Fibroblast of skin of abdomen (primary cell): Measurements from ENCODE around the gene CDK5RAP2.
A peak's percentile ranks its signal among the peaks of the same experiment; 100 is the strongest.

ENCODE experiments used
- DNase-seq: peaks from one replicate; pipeline ENCODE4 v3.0.0-alpha.2; 2013

CDK5RAP2 gene

DNA sequence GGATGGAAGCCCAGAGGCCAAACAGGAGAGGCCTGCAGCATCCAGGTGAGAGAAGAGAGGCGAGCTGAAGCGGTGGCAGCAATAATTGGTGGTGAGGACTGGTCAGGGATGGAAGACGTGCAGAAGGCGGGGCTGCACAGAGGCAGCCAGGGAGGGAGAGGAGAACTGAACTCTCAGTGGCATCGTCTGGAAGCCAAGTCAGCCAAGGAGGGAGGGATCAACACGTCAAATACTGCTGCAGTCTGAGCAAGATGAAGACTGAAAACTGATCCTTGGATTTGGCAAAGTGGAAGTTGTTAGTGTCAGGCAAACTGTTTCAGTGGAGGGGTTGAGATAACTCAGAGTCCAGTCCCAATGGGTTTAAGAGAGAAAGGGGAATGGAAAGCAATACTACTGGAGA, 145.4 kb downstream of the CDK5RAP2 start:
- peak; percentile 55 for DNase-seq

DNA sequence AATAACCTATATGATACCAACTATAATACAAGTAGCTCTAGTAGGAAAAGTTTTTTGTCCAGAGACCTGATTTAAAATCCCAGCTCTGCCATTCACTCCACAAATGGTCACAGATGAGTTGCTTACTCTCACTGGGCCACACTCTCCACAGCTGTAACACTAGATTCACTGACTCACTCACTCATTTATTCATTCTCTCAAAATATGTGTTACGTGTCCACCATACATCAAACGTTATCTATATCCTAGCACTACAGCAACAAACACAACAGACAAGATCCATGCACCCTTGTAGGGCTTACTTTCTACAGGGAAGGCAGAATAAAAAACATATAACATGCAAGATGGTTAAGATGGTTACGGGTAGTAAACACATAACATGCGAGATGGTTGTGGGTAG, 146.3 kb downstream of the CDK5RAP2 start:
- no peak for DNase-seq

DNA sequence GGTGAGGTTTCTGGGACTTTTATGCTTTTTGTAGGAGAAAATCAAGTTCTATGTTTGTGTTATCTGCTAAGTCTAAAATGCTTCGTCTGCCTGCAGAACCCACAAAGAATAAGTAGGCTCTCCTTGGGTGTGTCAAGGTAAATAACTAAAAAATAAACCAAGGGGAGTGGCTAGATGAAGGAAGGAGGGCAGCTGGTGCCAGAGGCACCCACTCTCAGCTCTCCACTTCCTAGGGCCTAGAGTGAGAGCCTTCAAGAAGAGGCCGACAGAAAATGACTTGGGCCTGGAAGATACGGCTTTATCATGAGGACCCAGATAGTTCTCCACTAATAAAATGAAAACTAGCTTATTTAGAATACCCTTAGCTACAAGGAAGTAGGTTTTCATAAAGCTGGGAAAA, 147.4 kb downstream of the CDK5RAP2 start:
- DNase-seq, result no peak

DNA sequence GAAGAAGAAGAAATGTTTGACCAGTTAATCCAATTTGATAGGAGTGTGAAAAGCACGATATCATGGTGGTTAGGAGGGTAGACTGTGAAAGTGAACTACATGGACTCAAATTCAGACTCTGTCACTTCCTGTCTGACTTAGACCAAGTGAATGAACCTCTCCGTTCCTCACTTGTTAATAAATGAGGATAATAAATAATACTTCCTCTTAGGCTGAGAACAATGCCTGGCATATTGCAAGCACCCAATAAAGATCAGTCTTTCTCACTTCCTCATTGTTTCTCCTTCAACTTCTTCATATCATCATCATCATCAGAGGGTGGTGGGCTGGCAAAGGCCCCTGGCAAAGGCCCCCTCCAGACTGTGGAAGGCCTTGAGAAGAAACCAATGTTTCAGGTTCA, 148.7 kb downstream of the CDK5RAP2 start:
- DNase-seq, result no peak

DNA sequence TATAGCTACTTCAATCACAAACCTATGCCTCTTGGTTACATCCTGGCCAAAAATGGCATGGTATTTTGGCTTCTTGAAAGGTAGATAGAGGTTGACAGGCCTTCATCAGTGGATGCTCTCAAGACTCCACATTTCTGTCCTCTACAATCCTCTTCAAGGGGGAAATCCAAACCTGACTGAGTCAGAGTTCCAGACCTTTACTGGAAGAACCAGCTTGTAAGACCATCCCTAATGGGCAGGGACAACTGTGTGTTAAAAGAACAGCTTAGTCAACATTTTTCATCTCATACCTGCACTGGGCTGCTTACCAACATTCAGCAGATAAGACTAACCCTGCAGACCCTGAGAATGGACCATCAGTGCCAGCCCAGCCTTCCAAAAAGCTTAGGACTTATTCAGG, 155.7 kb downstream of the CDK5RAP2 start:
- DNase-seq, result no peak

DNA sequence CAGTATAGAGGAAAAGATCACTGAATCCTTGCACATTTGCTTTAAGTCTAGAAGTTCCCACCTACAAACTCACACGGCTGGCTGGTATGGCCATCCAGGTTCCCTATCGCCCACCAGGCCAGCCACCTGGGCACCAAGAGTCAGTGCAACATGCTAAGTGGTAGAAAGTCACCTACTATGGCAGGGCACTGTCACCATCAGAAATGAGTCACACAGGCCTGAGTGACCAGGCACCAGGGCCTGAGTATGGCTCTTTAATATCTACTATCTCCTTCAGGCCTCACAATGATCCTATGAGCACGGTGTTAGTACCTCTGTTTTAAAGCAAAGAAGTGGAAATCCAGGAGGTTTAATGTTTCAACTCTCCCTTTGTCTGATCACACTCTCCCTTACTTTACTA, 156.2 kb downstream of the CDK5RAP2 start:
- no peak for DNase-seq

DNA sequence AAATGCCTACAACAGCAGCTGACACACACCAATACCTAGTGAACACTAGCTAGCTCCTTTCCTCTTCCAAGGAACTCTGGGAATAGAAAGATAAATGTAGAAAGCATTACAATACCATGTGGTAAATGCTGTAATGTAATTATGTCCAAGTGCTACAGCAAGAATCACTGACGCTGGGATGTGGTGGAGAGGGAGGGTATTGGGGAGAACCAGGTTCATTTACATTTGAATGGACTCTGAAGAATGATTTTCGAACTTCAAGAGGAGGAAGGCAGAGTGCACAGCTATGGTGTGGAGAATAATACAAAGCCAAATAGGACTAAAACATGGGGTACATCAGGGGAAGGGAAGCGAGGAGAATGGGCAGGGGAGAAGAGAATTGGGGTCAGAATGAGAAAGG, 158.0 kb downstream of the CDK5RAP2 start:
- DNase-seq, result no peak

DNA sequence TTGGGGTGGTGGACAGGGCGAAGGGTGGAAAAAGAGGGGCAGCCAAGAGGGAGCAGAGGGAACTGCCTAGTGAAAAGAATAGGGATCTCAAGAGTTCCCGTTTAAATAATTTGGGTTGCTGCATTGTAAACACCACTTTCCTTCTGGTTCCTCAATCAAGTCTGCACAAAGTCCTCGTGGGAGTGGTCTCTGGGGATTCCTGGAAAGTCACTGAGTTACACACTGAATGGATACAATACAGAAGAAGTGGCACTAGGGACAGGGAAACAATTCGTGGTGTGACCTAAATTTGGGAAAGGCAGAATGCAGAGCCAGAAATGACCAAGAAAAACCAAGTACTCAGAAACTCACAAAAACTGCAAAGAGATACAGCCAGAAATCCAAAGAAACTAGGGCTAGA, 161.7 kb downstream of the CDK5RAP2 start:
- DNase-seq, result no peak

DNA sequence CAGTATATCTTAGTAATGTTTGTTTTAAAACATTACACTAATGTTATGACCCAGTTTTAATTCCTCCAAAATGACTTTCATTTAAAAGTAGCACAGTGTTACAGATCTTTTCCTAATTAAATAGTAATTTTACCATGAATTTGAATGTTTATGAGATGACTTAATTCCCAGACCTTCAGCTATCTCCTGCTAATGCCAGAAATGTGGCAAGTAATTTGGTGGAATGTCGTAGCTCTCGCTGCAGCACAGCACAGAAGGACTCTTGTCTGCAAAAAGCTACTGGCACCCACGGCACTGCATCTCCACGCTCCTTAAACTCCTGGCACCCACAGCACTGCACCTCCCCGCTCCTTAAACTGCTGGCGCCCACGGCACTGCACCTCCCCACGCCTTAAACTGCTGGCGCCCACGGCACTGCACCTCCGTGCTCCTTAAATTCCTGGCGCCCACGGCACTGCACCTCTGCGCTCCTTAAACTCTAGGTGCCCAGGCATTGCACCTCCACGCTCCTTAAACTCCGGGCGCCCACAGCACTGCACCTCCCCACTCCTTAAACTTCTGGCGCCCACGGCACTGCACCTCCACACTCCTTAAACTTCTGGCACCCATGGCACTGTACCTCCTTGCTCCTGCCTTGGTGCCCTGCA, 163.1 kb downstream of the CDK5RAP2 start:
- peak; percentile 25 for DNase-seq

DNA sequence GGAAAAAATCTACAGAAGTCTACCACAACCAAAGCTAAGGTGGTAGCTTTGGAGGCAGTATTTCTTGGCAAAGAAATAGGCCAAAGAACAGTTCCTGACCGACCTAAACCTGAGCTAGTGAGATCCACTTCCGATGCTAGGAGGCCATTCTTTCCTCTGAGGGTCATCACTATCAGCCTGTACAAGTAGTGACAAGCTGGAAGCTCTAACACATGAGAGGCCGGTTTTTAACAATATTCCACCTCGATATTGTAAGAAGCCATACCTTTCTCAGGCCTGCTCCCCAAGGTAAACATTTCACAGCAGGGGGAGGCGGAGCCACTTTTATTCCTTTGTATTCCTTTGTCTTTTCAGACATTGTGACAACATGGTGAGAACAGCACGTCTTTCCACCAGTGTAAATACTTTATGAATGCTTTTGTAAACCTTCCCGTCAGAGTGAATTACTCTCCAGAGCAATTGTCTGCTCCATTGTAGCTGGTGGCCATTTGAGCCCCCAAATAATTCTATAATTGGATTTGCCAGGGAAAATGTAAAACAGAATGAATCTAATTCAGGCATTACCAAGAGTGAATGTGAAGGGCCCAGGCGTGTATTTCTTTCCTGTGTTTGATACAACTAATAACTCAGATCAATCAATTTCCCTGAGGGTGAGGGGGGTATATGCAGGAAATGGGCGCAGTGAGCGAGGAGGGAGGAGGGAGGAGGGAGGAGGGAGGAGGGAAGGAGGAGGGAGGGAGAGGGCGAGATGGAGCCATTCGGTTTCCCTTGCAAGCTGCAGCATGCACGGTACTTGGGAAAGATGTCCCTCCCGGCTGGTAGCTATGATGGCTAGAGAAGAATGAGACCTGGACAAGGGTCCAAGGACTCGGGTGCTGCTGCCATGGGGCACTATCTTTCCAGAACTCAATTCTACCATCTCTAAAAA, 166.6 kb downstream of the CDK5RAP2 start:
- no peak for DNase-seq

DNA sequence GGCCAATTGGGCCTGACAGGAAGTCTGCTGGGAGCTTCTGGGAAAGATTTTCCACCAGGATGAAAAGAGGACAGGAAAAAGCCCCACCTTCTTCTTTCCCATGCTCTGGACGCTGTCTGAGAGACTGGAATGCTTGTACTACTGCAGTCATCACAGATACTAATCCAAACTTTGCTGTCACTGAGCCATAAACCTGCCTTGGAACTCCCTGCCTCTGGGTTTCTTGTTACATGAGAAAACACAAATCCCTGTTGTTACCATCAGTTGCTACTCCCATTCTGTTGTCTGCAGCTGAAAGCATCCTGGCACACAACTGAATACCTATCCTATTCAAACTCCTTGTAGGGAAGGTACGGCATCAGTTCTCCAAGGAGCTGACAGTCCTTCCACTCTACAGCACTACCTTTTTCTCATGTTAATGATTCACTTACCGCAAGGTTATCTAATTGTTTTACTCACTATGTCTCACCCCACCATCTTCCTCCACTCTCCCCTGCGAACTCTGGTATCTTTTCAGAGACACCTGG, 167.5 kb downstream of the CDK5RAP2 start:
- DNase-seq, result peak; percentile 76

DNA sequence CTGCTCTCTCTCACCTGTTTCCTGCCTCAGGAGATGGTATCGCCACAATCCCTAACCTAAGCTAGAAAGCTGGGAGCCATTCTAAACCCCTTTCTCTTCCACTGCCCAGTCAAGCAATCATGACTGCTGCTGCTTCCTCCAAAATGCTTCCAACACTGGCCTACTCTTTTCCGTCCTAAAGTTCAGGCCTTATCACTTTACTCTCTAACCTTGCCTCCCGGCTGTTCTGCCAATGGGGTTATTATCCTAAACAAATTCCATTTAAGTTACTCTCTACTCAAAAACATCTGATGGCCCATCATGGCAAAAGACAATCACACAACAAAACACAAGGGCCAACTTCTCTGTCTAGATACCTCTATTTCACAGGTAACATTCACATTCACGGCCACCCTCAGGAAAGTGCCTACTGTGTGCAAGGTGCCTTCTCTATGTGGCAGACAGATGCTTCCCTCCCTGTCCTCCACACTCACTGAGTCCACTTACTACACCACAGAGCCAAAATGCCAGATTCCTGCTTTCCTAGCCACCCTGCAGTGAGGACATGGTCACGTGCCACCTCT, 168.0 kb downstream of the CDK5RAP2 start:
- DNase-seq, result no peak

DNA sequence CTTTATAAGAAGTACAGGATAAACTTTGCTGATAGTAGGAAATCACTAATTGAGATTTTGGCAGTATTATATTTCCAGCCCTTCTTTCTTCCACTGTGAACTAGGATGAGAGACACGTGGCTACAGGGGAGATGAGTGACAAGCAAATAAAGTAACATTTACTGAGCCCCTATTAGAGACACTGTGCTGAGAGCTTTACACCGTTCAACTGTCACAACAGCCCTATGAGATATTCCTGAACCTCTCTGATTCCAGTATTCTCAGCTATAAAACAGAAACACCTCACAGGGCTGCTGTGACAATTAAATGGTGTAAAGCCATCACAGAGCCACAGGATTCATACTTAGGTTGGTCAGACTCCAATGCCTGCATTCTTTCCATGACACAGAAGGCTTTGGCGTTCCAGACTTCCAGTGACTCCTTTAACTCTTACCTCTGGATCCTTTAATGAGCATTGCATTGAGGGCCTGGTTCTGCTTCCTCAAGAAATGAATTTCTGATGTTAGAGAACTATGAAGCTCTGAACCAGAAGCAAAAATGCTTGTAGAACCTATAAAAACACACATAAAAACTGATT, 169.0 kb downstream of the CDK5RAP2 start:
- DNase-seq, result peak; percentile 30

DNA sequence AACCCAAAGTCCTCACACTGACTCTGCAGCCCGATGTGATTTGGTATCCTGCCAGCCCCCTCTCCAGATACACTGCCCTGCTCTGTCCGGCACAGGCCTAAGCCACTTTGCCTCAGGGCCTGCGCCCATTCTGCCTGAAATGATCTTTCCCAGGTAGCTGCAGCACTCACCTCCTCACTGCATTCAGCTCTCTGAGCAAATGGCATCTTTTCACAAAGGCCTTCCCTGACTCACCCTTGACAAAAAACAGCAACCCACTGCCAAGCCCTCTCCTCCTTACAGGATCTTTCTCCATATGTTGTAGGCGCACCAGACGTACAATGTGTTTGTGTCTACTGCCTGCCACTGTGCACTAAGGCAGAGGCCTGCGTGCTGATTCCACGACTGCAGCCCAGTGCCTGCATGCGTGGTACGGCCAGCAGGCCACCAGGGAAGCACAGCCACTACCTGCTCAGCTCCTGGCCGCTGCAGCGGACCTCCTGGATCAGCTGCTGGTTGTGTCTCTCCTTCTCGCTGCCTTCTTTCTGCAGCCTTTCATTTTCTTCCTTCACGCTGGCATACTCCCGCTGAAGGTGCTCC, 171.2 kb downstream of the CDK5RAP2 start:
- no peak for DNase-seq

DNA sequence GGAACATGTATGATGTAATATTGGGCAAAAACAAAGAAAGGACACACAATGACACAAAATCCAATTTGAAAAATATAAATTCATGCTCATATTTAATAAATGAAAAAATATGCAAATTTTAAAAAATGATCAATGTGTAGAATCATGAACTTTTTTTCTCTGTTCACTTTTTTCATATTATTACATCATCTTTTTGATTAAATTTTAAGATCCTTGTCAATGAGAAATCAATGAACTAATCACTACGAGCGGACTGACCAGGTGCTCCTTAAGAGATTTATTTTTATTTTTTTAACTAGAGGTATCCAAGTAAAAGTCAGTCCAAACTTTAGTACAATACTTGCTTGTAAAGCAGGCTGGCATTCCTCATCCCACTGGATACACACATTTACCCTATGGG, 174.1 kb downstream of the CDK5RAP2 start:
- no peak for DNase-seq

DNA sequence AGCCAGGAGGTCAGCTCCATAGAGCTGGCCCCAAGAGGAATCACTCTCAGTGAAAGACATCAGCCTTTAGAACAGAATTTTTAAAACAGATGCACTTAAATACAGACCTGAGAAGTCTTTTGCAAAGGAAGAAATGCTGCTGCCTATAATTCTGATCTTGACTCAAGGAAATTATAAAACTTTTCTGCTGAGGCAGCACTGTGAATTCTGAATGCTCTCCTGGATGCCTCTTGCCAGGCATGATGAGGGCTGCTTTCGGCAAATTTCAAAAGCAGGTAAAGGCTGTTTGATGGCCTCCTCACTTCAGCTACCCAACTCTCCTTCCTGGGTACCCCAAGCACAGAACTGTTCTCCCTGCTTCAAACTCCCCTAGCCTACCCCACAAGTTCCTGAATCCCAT, 174.8 kb downstream of the CDK5RAP2 start:
- DNase-seq, result no peak

DNA sequence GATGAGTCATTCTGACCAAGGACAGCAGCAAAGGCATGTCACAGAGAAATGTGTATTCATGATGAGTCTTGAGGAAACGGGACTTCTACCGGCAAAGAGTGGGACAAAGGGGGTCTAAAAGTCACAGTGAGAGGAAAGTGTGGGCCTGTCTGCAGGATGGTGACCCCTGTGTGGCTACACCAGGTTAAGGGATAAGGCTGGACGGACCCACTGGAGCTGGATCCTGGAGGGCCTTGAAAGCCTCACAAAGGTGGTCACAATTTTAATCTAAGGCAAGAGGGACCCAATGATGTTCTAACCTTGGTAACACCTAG, 176.5 kb downstream of the CDK5RAP2 start:
- DNase-seq, result no peak

DNA sequence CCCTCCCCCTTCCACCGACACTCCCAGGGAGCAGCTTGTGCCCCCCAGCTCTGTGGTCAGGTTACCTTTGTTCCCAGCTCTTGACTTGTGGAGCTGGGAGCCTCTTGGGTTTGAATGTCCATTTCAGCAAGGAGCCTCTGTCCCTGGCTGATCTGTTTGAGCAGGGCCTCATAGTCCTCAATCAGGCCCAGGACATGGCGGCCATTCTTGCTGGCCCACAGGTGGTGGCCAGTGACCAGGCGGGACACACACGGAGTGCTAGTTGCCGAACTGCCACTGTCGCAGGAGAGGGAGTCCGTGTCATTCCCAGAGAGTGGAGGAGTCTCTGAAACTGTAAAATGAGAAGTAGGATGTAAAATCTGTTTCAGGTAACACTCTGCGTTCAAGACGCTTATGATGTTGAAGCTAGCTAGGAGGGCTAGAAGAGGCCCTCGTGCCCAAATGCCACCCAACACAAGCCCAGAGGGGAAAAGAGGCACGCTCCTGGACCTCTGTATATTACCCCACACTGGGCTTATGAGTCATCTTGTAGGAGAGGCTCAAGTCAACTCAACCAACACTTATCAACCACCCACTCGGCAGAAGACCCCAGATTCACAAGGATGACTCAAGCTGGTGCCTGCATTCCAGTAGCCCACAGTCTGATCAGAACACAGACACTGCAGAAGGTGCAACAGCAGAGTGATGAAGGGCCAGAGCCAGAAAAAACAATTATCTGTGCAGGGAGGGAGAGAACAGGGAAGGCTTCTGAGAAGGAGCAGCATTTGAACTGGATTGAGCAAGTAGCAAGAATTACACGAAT, 177.0 kb downstream of the CDK5RAP2 start:
- DNase-seq, result peak; percentile 99

DNA sequence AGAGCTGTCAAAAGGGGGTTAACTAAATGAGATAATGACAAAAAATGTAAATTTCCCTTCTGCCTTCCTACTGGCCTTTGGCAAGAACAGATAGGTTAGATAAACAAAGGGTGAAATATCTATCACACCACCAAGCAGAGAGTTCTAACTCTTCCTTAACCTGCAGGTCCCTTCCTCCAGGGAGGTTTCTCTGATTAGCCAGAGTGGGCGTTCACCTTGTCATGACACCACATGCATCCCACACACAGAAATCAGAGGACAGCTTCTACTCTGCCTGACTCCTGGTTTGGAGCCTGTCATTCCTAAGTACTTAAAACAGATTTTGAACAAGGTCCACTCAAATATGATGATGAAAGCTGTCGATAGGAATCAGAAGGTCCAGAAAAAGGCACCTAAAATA, 180.0 kb downstream of the CDK5RAP2 start:
- no peak for DNase-seq

DNA sequence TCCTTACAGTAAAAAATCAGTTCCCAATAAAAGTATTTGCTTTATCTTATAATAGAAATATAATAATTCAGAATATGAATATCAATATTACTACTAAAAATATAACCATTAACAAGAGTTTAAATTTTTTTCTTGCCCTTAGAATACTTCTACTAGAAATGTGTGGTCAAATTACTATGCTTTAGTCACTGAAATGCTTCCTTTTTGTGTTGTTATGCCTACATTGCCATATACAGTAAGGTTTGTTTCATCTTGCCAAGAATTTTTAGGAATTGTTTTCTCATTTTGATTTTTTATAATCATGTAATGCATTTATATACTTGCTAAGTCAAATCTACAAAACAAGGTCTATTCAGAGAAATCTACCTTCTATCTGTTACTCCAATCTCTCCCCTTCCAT, 181.7 kb downstream of the CDK5RAP2 start:
- no peak for DNase-seq

DNA sequence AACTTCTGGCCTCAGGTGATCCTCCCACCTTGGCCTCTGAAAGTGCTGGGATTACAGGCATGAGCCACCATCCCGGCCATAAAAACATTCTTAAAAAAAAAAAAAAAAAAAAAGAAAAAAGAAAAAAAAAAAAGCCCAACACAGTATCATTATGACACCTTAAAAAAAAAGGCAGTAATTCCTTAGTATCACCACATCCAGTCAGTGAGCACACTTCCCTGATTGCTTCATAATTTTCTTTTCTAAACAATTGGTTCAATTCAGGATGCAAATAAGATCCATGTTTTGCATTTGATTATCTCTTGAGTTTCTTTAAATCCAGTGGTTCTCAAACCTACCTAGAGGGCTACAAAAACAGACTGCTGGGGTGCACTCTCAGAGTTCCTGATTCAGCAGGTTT, 182.5 kb downstream of the CDK5RAP2 start:
- DNase-seq, result no peak

DNA sequence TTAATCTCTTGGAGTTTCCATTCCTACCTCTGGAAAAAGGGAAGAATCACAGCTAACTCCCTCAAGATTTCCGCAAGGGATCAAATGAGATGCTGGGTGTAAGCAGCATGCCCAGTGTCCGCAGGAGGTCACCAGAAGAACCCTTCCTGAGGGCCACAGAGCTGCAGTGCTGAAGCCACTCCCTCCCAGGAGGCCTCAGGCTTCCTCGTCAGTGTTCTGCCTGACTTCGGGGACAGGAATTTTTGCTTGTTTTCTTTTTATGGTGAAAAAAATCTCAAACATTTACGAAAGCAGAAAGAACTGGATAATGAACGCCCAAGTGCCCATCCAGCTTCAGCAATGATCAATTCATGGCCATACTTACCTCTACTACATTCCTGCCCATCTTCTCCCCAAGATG, 183.0 kb downstream of the CDK5RAP2 start:
- no peak for DNase-seq
